ENCODE measurements around the gene DLGAP4.
"Not testable (repeated sequence)": the region's sequence is repeated elsewhere in the genome, so short reads cannot be mapped to it uniquely, and the experiment has no call there.

The DLGAP4 gene

DNA sequence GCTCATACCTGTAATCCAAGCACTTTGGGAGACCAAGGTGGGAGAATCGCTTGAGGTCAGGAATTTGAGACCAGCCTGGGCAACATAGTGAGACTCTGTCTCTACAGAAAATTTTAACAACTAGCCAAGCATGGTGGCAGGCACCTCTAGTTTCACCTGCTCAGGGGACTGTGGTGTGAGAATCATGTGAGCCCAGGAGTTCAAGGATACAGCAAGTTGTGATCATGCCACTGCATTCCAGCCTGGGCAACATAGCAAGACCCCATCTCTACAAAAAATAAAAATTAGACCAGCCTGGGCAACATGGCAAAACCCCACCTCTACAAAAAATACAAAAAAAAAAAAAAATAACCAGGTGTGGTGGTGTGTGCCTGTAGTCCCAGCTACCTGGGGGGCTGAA lies 73.8 kb downstream of the DLGAP4 start:
- DNase-seq (ENCODE audit: low spot score): not testable (repeated sequence)

DNA sequence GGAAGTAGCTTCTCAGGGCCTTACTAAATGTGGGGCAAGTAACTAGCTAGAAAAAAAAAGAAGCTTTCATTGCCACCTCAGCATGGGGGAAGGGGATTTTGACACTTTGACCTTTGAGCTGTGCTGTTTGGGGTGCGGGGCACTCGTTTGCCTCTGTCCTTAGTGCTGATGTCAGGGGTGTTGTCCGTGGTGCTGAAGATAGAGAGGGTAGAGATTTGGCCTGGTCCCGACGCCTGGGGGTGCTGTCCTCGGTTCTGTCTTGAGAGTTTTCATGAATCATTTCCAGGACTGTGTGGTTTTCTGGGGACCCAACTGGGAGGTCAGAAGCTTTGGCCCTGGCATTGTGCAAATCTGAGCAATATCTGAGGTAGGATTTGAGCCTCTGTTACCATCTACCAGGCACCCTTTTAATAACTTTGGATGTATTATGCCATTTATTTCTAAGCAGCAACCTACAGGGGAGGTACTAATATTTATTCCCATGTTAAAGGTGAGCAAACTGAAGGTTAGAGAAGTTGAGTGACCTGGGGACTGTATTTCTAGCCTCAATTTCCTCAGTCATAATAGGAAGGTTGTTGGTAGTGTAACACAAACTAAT lies 78.0 kb downstream of the DLGAP4 start:
- DNase-seq (ENCODE audit: low spot score): peak; percentile 90

DNA sequence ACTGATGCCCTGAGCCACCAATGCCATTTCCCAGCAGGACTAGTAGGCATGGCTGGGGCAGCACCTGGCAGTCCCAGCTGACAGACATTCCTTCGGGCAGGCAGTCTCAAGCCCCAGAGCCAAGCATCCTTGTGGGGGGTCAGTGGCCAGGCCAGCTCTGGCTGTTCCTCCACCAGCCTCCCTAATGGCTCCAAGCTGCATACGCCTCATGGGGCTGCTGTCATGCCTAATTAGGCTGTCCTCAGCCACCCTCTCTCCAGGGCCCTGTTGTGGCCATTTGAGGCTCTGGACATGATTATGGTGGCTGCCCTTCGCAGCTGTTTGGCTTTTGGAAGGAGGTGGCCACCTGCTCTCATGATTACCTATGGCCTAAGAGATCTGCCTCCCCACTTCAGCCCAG lies 79.4 kb downstream of the DLGAP4 start:
- no peak for DNase-seq (ENCODE audit: low spot score)

DNA sequence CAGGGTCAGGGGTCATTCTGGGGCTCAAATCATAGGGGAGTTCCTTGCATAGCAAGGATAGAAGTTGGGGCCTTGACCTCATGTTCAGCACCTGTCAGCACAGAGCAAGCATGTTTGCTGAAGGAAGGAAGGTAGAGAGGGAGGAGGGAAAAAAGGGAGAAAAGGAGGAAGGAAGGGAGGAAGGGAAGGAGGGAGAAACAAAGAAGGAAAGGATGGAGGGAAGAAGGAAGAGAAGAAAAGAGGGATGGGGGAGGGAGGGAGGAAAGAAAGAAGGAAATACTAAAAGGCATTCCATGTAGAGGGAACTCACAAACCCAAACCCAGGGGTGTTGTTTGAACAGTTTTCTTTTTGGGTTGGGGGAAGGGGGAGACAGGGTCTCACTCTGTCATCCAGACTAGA lies 80.1 kb downstream of the DLGAP4 start:
- DNase-seq (ENCODE audit: low spot score): no peak

DNA sequence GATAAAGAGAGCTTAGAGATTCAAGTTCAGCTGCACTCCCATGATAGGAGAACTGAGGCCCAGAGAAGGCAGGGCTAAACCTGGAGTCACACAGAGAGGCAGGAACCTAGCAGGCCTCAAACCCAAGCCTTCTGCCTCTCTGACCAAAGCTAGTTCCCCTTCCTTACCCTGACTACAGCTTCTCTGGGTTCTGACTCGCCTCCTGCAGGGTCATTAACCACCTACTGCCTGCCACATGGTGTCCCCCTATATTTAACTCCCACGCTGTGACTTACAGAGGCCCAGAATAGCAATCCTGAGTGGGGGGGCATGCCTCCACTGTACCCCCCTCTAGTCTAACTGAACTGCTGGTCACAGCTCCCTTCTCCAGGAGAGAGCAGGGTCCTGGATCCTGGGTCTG lies 84.1 kb downstream of the DLGAP4 start:
- DNase-seq (ENCODE audit: low spot score): no peak

DNA sequence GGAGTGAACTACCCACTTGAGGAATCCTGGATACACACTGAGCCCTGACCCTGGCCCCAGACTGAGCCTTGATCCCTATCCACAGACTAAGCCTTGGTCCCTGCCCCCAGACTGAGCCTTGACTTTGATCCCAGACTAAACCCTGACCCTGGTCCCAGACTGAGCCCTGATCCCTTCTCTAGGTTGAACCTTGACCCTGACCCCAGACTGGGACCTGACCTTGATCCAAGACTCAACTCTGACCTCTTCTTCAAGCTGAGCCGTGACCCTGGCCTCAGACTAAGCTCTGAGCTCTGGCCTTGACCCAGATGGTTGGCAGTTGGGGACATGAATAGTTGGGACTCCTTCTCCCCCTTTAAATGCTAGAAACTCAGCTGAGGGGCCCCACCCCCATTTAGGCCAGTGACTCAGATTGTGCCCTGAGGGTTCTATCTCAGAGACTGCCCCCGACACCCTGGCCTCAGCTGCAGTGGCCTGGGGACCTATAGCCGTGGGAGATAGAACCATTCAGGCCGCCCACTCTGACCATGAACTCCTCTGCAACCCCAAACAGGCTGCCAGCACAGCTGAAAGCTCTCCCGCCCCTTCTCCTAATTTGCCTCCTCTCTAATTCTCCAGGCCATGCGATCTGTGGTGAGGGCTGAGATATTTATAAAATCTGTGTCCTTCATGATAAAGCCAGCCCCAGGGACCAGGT lies 84.7 kb downstream of the DLGAP4 start:
- DNase-seq (ENCODE audit: low spot score): no peak

DNA sequence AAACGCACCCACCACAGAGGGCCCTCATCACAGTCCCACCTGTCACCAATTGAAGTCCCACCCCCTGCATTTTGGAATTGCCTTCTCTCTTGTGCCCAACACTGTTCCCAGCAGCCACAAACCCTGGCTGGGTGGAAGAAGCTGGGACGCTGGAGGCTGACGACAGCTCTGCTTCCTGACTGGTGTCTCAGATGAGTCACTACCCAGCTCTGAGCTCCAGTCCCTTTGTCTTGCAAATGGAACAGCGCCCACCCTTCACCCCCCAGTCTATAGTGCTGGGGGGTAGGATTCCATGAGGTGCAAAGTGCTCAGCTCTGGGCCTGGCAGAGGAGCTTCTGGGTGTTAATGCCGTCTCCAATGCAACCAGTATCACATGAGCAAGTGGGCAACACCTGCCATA lies 85.3 kb downstream of the DLGAP4 start:
- no peak for DNase-seq (ENCODE audit: low spot score)

DNA sequence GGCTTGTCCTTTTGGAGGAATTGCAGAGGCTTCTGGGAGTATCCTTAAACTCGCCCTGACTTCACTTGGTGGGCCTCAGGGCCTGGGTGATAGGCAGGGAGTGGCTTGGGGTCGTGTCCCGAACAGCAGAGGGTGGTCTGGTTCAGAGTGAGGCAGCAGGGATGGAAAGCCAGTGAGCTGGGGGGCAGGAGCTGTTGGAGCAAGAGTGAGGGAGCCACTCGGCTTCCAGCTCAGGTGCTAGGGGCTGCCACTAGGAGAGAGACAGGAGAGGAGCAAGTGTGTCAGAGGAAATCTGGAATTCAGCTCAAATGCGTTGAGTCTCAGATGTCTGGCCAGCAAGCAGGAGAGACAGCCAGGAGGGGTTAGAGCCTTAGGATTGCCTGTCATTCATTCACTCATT lies 85.8 kb downstream of the DLGAP4 start:
- DNase-seq (ENCODE audit: low spot score): no peak

DNA sequence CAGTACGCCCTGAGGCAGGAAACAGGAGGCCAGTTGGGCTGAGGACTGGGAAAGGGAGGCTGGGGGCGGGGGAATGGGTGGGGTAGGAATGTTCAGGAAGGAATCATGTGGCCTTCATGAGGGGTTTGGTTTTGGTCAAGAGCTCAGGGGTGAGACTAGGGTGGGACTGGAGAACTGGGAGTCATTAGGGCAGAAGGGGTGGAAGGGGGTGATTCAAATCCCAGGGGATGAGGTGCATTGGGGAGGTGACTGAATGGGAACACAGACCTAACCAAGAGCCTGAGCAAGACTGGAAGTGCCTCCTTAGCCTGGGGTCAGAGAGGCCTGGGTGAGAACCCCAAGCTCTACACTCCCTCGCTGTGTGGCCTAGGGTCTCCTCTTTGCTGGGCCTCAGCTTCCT lies 86.8 kb downstream of the DLGAP4 start:
- DNase-seq (ENCODE audit: low spot score): no peak

DNA sequence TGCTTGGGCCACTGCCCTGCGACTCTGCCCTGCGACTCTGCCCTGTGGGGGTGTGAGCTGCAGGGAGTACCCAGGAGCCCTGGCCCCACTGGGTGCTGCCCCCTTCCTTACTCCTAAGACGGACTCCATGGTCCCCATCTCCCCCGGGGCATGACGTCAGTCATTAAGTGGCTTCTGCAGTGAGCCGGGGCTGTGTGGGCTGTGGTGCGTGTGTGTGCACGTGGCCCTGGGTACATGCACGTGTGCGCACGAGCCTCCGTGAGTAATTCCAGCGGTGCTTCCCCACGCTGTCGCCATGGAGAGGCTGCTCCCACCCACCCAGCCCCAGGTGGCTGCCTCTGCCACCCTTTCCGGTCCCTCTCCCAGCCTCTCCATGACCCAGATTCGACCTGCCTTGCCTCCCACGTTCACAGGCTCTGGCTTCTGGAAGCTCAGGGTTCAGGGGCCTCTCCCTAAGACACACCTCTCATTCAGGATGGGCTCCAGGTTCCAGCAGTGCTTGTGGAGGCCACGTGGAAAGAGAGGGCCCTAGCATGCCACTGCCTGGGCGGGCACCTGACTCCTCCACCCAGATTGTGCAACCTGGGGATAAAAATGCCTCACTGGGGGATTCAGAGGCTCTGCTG lies 88.3 kb downstream of the DLGAP4 start:
- no peak for DNase-seq (ENCODE audit: low spot score)

DNA sequence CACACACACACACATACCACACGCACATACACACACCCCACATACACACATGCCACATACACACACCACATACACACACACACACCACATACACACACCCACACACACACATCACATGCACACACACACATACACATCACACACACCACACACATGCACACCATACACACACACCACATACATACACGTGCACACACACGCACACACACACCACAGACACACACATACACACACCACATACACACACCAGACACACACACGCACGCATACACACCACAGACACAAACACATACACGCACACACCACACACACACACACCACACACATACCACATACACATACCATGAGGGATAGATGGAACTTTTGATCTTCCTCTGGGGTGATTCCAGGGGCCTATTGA lies 90.2 kb downstream of the DLGAP4 start:
- no peak for DNase-seq (ENCODE audit: low spot score)

DNA sequence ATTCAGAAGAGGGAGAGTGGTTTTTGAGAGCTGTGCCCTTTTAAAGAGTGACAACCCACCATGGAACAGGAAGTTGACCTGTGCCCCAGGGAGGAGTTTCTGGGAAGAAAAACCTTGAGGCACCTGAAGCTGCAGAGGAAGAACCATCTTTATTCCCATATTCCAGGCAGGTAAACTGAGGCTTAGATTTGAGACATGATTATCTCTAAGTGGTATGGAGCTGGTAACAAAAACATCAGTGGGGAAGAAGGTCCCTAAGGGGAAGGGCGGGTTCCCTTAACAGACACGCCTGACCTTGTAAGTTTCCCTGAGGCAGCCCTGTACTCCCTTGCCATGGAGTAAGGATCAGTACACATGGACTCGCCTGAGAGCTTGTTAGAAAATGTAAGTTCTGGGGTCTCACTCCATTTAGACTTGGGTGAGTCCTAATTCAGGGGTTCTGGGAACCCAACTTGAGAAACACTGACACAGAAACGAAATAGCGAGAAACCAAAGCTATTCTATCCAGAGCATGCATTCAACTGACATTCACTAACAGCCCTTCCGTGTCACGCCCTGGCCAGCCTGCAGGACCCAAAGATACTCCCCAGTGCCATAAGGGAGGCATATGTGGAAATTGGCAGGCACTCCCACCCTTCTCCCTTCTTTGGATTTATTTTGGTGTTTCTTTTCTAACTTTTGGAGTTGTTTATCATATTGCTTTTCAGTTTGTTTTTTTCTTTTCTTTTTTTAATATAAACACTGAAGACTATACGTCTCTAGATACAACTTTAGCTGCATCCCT lies 90.9 kb downstream of the DLGAP4 start:
- no peak for DNase-seq (ENCODE audit: low spot score)

DNA sequence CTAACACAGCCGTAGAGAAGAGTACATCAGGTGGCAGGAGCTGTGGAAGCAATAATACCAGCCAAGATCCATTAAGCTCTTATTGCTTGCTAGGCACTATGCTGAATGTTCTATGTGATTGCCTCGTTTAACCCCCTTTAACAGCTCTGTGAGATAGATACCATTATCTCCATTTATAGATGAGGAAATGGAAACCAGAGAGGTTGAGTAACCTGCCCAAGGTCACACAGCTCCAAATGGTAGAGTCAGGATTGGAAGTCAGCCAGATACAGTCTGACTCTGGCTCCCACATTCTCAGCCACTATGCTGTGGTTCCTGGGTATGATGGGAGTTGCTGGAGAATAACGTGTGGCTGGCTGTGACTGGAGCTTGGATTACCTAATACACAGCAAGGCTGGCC lies 92.4 kb downstream of the DLGAP4 start:
- no peak for DNase-seq (ENCODE audit: low spot score)

DNA sequence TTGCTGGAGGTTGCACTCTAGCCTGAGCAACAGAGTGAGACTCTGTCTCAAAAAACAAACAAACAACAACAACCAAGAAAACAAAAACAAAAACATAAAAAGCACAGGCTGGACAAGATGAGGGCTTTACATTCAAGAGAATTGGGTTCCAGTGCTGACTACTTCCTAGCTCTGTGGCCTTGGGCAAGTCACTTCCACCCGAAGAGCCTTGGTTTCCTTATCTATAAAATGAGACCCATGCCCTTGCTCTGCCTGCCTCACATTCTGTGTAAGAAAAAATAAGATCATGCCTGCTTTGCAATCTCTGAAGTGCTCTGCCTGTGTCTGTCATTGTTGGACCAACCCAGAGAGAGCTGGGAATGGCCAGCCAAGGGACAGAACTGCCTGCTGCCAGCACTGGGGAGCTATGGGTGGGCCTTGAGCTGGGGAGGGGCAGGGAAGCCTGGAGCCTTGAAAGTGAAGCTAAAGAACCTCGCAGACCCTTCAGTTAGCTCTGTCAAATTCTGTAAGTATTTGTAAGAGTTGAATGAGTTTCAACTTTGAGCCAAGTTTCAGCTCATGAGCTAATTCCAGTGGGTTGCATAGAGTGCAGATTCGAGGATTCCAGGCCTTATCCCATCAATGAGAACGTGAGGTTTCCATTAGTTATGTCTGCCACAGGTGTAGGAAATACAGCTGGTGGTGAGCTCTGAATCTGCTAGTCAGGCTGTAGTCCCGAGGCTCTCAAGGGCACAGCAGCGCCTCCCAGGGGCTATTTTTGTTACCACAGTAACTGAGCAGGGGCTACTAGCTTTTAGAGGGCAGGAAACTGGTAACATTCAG lies 93.2 kb downstream of the DLGAP4 start:
- DNase-seq (ENCODE audit: low spot score): peak; percentile 83

DNA sequence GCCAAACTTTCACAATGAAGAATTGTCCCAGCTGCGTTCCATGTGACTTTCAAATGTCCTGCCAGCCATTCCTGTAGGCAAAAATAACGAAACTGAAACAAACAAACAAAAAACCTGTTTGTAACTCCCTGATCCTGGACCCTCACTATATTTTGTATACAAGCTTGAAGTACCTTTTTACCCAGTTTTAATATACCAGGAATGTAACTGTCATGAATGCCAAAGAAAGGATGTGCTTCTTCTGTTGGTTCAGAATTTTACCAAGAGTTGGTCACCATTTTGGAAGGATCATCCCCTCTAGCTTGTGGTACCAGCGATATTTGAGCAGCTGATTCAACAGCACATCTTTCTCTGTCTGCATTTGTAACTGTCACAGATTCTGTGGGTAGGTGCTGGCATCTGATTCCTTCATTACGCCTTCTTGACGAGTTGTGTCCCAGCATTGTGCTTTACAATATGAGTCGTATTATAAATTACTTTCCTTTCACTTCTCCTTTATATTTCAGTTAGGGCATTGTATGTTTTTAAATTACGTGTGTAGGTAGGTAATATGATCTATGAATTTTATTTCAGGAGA lies 93.9 kb downstream of the DLGAP4 start:
- no peak for DNase-seq (ENCODE audit: low spot score)

DNA sequence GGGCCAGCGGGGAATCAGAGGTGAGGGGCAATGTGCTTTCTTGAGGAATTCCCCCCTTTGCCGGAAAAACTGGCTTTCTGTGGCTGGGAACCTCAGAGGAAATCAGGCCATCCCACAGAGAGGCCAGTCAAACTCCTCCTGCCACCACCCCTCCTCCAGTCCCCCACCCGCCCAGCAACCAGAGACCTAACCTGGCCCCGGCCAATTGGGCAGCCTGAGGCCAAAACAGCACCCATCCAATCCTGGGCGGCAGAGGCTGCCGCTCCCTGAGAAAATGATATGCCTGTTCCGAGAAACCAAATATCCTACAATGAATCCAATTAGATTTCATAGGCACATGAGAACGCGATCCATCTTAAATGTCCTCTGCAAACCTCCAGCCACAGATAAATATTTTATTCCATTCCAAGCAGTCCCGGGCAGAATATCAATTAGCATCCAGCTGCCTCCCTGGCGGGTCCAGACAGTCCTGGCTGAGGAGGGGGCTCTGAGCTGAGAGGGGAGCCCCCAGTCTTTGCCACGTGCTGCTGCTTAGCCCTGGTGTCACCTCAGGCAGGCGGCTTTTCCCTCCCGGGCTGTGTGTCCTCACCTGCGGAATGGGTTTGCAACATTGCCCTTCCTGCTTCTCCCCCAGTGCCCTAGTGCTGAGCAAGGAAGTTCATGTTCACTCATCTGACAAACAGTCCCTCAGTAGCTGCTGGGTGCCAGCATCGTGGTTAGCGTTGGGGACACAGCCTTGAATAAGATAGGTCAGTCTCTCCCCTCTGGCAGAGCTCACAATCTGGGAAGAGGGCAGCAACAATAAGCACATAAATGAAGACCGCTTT lies 95.0 kb downstream of the DLGAP4 start:
- DNase-seq (ENCODE audit: low spot score): no peak

DNA sequence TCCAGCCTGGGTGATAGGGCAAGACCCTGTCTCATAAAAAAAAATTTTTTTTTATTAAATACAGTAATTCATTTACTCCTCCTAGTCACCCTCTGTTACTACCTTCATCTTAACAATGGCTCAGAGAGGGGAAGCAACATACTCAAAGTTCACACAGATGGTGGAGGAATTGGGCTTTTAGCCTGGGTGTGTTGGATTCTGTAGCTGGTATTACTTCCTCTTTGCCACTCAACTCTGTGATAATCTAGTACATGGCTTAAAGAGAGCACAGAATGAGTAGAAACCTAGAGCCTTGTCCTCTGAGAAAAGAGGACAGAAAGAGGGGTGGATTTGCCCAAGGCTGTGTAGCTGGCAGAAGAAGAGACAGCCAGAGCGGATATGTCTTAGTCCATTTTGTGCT lies 96.6 kb downstream of the DLGAP4 start:
- DNase-seq (ENCODE audit: low spot score): no peak

DNA sequence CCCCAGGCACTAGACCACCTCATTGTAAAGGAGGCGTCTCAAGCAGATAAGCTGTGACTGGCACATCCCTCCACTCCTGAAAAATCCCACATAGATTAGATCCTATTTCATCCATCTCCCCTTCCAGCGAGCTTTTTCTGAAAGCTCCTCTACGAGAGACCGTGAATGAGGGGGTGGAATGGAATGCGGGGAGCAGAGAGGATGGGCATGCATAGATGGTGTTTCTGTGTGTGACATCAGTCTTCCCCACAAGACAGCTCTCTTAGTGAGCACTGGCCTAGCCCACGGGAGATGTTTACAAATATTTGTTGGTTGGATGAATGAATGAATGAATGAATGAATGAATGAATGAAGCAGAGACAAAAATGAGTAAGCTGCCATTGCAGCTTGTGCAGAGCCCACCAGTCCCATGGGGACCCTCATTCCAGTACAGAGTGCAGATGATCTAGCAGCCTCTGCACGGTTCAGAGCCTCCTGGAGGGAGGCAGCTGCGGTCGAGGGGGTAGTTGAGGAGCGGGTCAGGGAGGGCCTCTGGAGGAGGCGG lies 98.4 kb downstream of the DLGAP4 start:
- DNase-seq (ENCODE audit: low spot score): no peak

DNA sequence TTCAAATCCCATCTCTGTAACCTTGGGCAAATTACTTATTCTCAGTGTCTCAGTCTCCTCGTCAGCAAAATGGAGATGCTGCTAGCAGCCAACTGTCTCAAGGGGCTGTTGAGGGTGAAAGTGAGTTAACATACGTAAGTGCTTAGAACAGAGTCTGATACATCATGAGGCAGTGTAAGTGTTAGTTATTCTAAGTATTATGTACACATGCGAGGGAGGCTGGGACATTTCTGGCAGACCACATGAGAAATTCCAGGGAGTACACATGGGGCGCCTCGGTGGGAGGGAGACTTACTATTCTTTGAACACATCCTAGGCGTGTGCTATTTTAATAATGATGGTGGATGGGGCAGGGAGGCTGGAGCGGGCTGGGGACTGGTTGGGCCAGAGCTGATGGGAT lies 99.1 kb downstream of the DLGAP4 start:
- DNase-seq (ENCODE audit: low spot score): no peak

DNA sequence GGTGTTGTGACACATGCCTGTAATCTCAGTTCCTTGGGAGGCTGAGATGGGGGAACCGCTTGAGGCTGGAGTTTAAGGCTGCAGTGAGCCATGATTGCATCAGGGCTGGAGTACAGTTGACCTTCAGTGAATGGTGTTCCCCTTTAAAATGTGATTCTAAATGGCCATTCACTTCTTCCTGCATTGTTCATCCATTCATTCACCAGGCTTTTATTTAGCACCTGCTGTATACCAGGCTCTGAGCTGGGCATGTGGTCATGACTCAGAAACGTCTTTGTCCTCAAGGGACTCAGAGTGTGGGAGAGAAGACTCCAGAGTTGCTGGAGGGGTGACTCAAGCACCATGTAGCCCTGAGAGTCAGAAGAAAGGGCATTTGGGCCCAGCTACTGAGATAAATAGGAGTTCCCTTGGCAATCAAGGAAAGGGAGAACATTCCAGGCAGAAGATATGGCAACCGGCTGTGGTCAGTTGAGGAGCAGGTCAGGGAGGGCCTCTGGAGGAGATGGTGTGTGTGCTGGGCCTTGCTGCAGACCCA lies 101.1 kb downstream of the DLGAP4 start:
- no peak for DNase-seq (ENCODE audit: low spot score)
